Memory B cell (primary cell): ENCODE results near the gene EPG5.

ENCODE experiments used
- ATAC-seq: fragments of 150-1000 bp; cut with Tn5 transposase; 2 replicates; pipeline ENCODE4 v1.10.0; 2021; ENCODE audit warnings: low read depth, mild to moderate bottlenecking, moderate library complexity
- DNase-seq, 2 donors: peaks; one replicate each; pipeline ENCODE4 v3.0.0; 2022; ENCODE audit warnings: low spot score in 2 of 2
- H3K27ac Mint-ChIP-seq: one replicate; pipeline ENCODE4 v1.8.0; 2022; ENCODE audit warnings: mild to moderate bottlenecking, moderate library complexity, mixed read lengths
- H3K27me3 Mint-ChIP-seq: one replicate; pipeline ENCODE4 v1.8.0; 2022; ENCODE audit warnings: mixed read lengths
- H3K36me3 Mint-ChIP-seq: one replicate; pipeline ENCODE4 v1.8.0; 2022; ENCODE audit warnings: mild to moderate bottlenecking, mixed read lengths
- H3K4me1 Mint-ChIP-seq: one replicate; pipeline ENCODE4 v1.8.0; 2022; ENCODE audit warnings: mixed read lengths
- H3K4me3 Mint-ChIP-seq: one replicate; pipeline ENCODE4 v1.8.0; 2022; ENCODE audit warnings: mild to moderate bottlenecking, moderate library complexity, mixed read lengths
- H3K9me3 Mint-ChIP-seq: one replicate; pipeline ENCODE4 v1.8.0; 2022; ENCODE audit warnings: mixed read lengths

EPG5 gene

DNA sequence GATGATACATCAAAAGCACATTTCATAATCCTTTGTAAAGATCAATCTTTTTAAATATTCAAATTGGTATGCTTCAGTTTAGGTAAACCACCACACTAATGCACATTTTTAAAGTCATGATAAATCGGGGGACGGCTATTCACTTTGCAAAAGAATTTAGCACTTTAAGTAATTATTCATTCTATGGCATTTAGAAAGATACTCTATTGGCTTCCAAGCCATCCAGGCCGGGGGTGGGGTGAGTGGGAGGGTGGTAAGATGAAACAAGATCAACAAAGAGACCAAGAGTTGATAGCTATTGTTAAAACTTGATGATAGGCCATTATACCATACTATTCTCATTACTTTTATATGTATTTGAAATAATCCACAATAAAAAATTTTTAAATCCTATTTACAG is 41.0 kb downstream of the EPG5 start:
- Mint-ChIP-seq H3K27me3 (no peaks in the 10 kb centered on the region), H3K4me3 (no peak overlapping the region), H3K36me3 (peaks cover 36% of the 10 kb centered on the region), H3K4me1 (peaks cover under 1% of the 10 kb centered on the region), H3K9me3 (no peaks in the 10 kb centered on the region), H3K27ac (no peak overlapping the region)
- DNase-seq: no peak
- ATAC-seq: no peak

DNA sequence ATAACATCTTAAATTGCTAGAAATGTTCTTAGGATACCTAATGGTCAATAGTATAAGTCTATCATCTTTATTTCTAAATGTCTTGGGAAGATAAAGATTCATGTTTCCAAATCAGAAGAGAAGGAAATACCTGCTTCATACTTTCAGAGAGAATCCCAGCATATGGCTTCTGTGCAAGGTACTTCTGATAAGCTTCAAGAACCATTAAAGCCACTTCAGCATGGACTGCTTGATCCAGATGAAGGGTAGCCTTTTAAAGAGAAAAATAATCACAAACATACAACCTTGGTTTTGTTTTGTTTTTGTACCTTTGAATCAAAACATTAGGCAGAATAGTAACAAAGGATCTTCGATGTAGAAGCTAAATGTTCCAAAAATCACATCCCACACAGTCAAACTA is 44.0 kb downstream of the EPG5 start:
- no peaks in the 10 kb centered on the region for H3K27me3 Mint-ChIP-seq
- DNase-seq (no peak), ATAC-seq (no peak)
- H3K4me1 Mint-ChIP-seq: peaks cover 12% of the 10 kb centered on the region
- no peak overlapping the region for H3K4me3 Mint-ChIP-seq
- peaks cover 33% of the 10 kb centered on the region for H3K36me3 Mint-ChIP-seq
- H3K9me3 Mint-ChIP-seq: no peaks in the 10 kb centered on the region
- H3K27ac Mint-ChIP-seq: no peak overlapping the region

GRCh38 chr18:45920367-45920766 is 46.8 kb downstream of the EPG5 start:
- H3K36me3 Mint-ChIP-seq: peaks cover 38% of the 10 kb centered on the region
- H3K27ac Mint-ChIP-seq: peak overlapping the region; percentile 45
- no peak for DNase-seq
- H3K4me1 Mint-ChIP-seq: peaks cover 12% of the 10 kb centered on the region
- peak; percentile 70 for ATAC-seq
- H3K4me3 Mint-ChIP-seq: no peak overlapping the region
- no peaks in the 10 kb centered on the region for H3K9me3 Mint-ChIP-seq
- no peaks in the 10 kb centered on the region for H3K27me3 Mint-ChIP-seq

GRCh38 chr18:45916302-45916701 is 50.8 kb downstream of the EPG5 start:
- peaks cover 44% of the 10 kb centered on the region for H3K36me3 Mint-ChIP-seq
- no peak overlapping the region for H3K27ac Mint-ChIP-seq
- no peak overlapping the region for H3K4me3 Mint-ChIP-seq
- ATAC-seq (no peak), DNase-seq (no peak)
- H3K27me3 Mint-ChIP-seq: no peaks in the 10 kb centered on the region
- peaks cover 12% of the 10 kb centered on the region for H3K4me1 Mint-ChIP-seq
- H3K9me3 Mint-ChIP-seq: no peaks in the 10 kb centered on the region

DNA sequence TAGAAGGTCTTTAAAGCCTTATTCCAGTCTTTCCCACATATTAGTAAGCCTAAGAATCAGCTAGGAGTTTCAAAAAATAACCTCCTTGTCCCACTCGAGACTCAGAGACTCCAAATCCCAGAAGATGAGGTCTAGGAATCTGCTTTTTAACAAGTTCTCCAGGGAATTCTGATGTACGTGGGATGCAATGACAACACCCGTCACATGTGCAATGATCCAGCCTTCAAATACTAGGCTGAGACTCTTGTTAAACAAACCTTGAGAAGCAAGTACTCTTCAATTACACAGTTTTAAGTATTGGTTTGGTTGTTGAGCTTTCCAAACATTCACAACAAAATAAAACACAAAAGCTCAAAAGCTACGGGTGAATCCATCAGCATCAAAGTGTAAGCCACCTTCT is 53.9 kb downstream of the EPG5 start:
- H3K4me3 Mint-ChIP-seq: no peak overlapping the region
- no peak overlapping the region for H3K27ac Mint-ChIP-seq
- no peaks in the 10 kb centered on the region for H3K4me1 Mint-ChIP-seq
- DNase-seq (no peak), ATAC-seq (no peak)
- H3K9me3 Mint-ChIP-seq: no peaks in the 10 kb centered on the region
- peaks cover 44% of the 10 kb centered on the region for H3K36me3 Mint-ChIP-seq
- H3K27me3 Mint-ChIP-seq: no peaks in the 10 kb centered on the region

DNA sequence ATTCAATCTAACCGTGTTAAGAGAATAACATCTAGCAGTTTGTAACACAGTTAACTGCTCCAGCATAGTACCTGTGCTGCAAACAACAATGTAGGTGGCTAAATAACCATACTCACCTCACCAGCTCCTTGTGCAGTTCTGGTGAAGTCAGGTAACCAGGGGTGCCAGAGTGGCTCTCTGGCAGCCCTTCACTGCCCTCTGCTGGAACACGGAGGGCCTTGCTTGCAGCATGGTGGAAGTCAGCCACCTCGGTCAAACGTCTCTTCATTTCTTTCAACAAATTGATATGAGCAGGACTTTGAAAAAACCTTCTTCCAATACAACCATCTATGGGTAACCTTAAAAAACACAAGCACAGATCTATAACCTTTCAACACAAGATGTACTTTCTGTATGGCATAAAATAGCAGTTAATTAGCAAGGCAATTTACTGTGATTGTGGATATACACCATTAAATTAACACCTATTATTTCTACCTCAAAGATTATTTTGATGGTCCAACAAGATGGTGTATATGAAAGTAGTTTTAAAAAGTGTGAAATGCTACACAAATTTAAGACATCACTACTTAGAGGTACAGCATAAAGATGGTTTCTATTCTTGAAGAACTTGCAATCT is 56.6 kb downstream of the EPG5 start:
- no peaks in the 10 kb centered on the region for H3K9me3 Mint-ChIP-seq

DNA sequence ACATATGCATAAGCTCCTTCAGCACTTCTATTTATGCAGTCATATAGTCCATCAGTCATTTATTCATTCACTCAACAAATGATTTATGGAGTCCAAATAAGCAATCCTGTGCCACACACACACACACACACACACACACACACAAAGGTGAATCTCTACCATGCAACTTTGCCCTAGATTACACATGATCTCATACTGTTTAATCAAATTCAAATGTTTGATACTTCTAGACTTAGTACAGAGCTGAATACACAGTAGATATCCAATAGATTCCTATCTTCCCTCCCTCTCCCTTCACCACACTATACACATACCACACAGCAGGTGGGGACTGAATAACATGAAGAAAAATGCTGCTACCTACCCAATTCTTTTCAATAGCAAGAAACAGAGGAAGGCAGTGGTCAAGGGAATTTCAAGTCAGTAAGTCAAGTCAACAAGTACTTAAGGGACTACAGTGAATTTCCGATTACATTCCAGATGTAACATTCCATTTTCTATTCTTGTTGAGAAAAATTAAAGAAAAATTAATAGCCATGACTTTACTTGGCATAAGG is 65.4 kb downstream of the EPG5 start:
- H3K4me3 Mint-ChIP-seq: no peak overlapping the region
- H3K9me3 Mint-ChIP-seq: no peaks in the 10 kb centered on the region
- no peaks in the 10 kb centered on the region for H3K27me3 Mint-ChIP-seq
- DNase-seq (no peak), ATAC-seq (no peak)
- H3K4me1 Mint-ChIP-seq: no peaks in the 10 kb centered on the region
- peaks cover 46% of the 10 kb centered on the region for H3K36me3 Mint-ChIP-seq
- H3K27ac Mint-ChIP-seq: no peak overlapping the region

More for the DNA sequence above, 56.6 kb downstream of the EPG5 start:
- Mint-ChIP-seq H3K27me3 (no peaks in the 10 kb centered on the region), H3K4me3 (no peak overlapping the region), H3K27ac (no peak overlapping the region), H3K36me3 (peaks cover 54% of the 10 kb centered on the region), H3K4me1 (no peaks in the 10 kb centered on the region)
- ATAC-seq: peak; percentile 77
- DNase-seq: peak; percentile 25 to 37

- peaks cover 46% of the 10 kb centered on the region for H3K36me3 Mint-ChIP-seq
- H3K27me3 Mint-ChIP-seq: no peaks in the 10 kb centered on the region
- H3K9me3 Mint-ChIP-seq: no peaks in the 10 kb centered on the region
- ATAC-seq: no peak
- H3K27ac Mint-ChIP-seq: no peak overlapping the region
- no peak overlapping the region for H3K4me3 Mint-ChIP-seq
- no peak for DNase-seq
- no peaks in the 10 kb centered on the region for H3K4me1 Mint-ChIP-seq
These were observed 66.5 kb downstream of the EPG5 start for GRCh38 chr18:45900623-45901022.

- H3K4me3 Mint-ChIP-seq: no peak overlapping the region
- ATAC-seq (no peak), DNase-seq (no peak)
- no peak overlapping the region for H3K27ac Mint-ChIP-seq
- no peaks in the 10 kb centered on the region for H3K9me3 Mint-ChIP-seq
- peaks cover 47% of the 10 kb centered on the region for H3K36me3 Mint-ChIP-seq
- H3K4me1 Mint-ChIP-seq: no peaks in the 10 kb centered on the region
- H3K27me3 Mint-ChIP-seq: no peaks in the 10 kb centered on the region
These were observed 70.1 kb downstream of the EPG5 start for GRCh38 chr18:45896991-45897390.

- Mint-ChIP-seq H3K4me1 (no peaks in the 10 kb centered on the region), H3K27me3 (no peaks in the 10 kb centered on the region), H3K4me3 (no peak overlapping the region), H3K9me3 (no peaks in the 10 kb centered on the region), H3K27ac (no peak overlapping the region), H3K36me3 (peaks cover 45% of the 10 kb centered on the region)
- DNase-seq: no peak
- ATAC-seq: no peak
These were observed 70.7 kb downstream of the EPG5 start for GRCh38 chr18:45896452-45896851.

DNA sequence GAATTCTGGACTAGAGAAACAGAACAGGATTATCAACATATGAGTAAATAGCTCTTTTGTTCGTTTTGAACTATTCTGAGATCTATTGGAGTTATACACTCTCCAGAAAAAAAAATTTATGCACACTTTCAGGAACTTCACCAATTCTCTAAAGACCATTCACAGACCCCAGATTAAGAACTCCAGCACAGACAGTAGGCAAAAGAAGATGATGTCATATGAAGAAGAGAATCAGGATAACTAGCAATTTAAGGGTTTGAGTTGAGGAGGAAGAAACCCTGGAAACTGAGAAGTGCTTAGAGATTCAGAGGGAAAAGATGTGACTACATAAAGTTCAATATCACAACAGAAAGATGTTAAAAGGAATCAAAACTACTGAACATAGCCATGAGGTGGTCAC is 71.8 kb downstream of the EPG5 start:
- Mint-ChIP-seq H3K27me3 (no peaks in the 10 kb centered on the region), H3K36me3 (peaks cover 40% of the 10 kb centered on the region), H3K27ac (peak overlapping the region; percentile 2), H3K9me3 (no peaks in the 10 kb centered on the region), H3K4me3 (no peak overlapping the region), H3K4me1 (no peaks in the 10 kb centered on the region)
- ATAC-seq: no peak
- DNase-seq: no peak

GRCh38 chr18:45894818-45895217 is 72.3 kb downstream of the EPG5 start:
- peak overlapping the region; percentile 2 for H3K27ac Mint-ChIP-seq
- no peak overlapping the region for H3K4me3 Mint-ChIP-seq
- H3K9me3 Mint-ChIP-seq: no peaks in the 10 kb centered on the region
- H3K36me3 Mint-ChIP-seq: peaks cover 40% of the 10 kb centered on the region
- ATAC-seq (no peak), DNase-seq (no peak)
- no peaks in the 10 kb centered on the region for H3K27me3 Mint-ChIP-seq
- no peaks in the 10 kb centered on the region for H3K4me1 Mint-ChIP-seq

DNA sequence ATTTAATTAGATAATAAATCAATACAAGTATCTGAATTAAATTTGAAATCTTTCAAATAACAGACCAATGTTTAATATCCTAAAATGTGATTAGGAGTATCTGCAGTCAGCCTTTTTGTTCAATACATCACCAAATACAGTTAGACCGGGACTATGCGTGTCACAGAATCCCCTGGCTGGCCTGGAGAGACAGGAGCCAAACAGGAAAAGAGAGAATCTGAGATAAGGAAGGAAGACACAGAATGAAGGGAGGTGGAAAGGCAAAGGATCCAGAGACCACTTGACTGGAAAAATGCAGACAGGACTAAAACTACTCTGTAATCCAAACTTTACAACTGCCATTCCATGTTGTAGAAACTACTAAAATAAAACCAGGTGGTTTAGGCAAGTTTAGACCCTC is 75.3 kb downstream of the EPG5 start:
- no peak overlapping the region for H3K4me3 Mint-ChIP-seq
- DNase-seq: no peak
- no peaks in the 10 kb centered on the region for H3K9me3 Mint-ChIP-seq
- no peaks in the 10 kb centered on the region for H3K27me3 Mint-ChIP-seq
- no peak for ATAC-seq
- H3K27ac Mint-ChIP-seq: no peak overlapping the region
- no peaks in the 10 kb centered on the region for H3K4me1 Mint-ChIP-seq
- peaks cover 29% of the 10 kb centered on the region for H3K36me3 Mint-ChIP-seq

GRCh38 chr18:45890606-45891005 is 76.5 kb downstream of the EPG5 start:
- no peaks in the 10 kb centered on the region for H3K4me1 Mint-ChIP-seq
- peaks cover 22% of the 10 kb centered on the region for H3K36me3 Mint-ChIP-seq
- DNase-seq (no peak), ATAC-seq (no peak)
- no peaks in the 10 kb centered on the region for H3K27me3 Mint-ChIP-seq
- no peak overlapping the region for H3K4me3 Mint-ChIP-seq
- H3K9me3 Mint-ChIP-seq: no peaks in the 10 kb centered on the region
- H3K27ac Mint-ChIP-seq: no peak overlapping the region

DNA sequence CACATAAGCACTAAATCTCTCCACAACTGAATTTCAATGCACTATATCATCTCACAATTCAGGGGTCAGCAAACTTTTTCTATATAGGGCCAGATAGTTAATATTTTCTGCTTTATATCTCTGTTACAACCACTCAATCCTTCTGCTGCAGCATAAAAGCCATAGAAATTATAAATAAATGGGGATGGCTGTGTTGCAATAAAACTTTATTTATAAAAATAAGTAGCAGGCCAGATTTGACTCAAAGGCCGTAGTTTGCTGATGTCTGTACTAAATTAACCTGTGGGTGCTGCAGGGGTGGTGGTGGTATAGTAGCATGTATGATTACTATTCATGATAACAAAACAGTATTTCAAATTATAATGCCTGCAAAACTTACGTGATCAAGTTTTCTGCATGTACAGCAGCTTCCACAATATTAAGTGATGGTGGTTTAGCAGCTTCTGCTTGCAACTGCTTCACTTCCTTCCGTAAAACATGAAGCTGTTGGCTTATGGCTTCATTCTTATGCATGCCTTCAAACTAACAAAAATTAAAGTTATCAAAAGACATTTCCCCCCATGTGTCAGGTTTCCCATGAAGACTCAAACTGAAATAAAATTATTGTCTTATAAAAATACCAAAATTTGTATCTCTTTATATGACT is 77.6 kb downstream of the EPG5 start:
- peaks cover 15% of the 10 kb centered on the region for H3K36me3 Mint-ChIP-seq
- ATAC-seq: no peak
- H3K4me1 Mint-ChIP-seq: no peaks in the 10 kb centered on the region
- H3K27me3 Mint-ChIP-seq: no peaks in the 10 kb centered on the region
- no peak for DNase-seq
- H3K27ac Mint-ChIP-seq: no peak overlapping the region
- no peaks in the 10 kb centered on the region for H3K9me3 Mint-ChIP-seq
- no peak overlapping the region for H3K4me3 Mint-ChIP-seq
